Measurements from ENCODE around the gene BABAM2.

GRCh38 chr2:28137221-28137620 is 246.7 kb downstream of the BABAM2 start:
- TF ChIP-seq CTCF (IDR thresholded peaks at IDR 0.05) (no peak), POLR2AphosphoS5 (IDR thresholded peaks at IDR 0.05) (peak in 1 of 3 donors; percentile 45), POLR2A (IDR thresholded peaks at IDR 0.05) (no peak)

All from transverse colon (tissue), 4 donors.